Common myeloid progenitor, CD34-positive (primary cell): ENCODE results near the gene SYT1.

ENCODE experiments used
- CTCF ChIA-PET: fragments of 350-600 bp; sonication (Branson Sonifier 250); formaldehyde crosslinking; loops from one replicate; lab custom pipeline; 2021; ENCODE audit warnings: antibody characterized with exemption; lab: Charles Lee
- POLR2A ChIA-PET: fragments of 350-600 bp; sonication (Branson Sonifier 250); formaldehyde crosslinking; loops from one replicate; lab custom pipeline; 2021; ENCODE audit warnings: antibody characterized with exemption; lab: Charles Lee
- DNase-seq, 3 donors: peaks; one replicate each; pipeline versions ENCODE4 v3.0.0 to v3.0.0-alpha.2; 2013
- H3K27ac ChIP-seq, 2 experiments: 1 replicate in 1 of 2; 2 replicates in 1 of 2; pipeline ENCODE4 v1.7.0; 2013; ENCODE audit warnings: inconsistent platforms in 2 of 2, low read length in 2 of 2, mild to moderate bottlenecking in 2 of 2, low read depth in 1 of 2, moderate library complexity in 1 of 2; ENCODE audit not compliant: severe bottlenecking in 2 of 2, insufficient read depth in 1 of 2, poor library complexity in 1 of 2
- H3K27me3 ChIP-seq, 5 experiments: replicated peaks in 2 of 5; 1 replicate in 3 of 5; 2 replicates in 2 of 5; pipeline versions ENCODE4 v1.6.1 to v1.7.0; 2013; ENCODE audit warnings: low read length in 4 of 5, mild to moderate bottlenecking in 2 of 5, moderate library complexity in 2 of 5, inconsistent platforms in 1 of 5; ENCODE audit not compliant: insufficient read depth in 5 of 5, control insufficient read depth in 4 of 5
- H3K36me3 ChIP-seq, 4 experiments: 1 replicate in 2 of 4; 2 replicates in 2 of 4; pipeline versions ENCODE4 v1.6.1 to v1.7.0; 2013; ENCODE audit warnings: low read length in 3 of 4, control low read depth in 1 of 4, mild to moderate bottlenecking in 1 of 4; ENCODE audit not compliant: control insufficient read depth in 4 of 4, insufficient read depth in 4 of 4
- H3K4me1 ChIP-seq, 4 experiments: 1 replicate in 3 of 4; 2 replicates in 1 of 4; pipeline versions ENCODE4 v1.6.1 to v1.7.1; 2013; ENCODE audit warnings: low read length in 3 of 4, mild to moderate bottlenecking in 3 of 4, control low read depth in 1 of 4, inconsistent platforms in 1 of 4, moderate library complexity in 1 of 4; ENCODE audit not compliant: control insufficient read depth in 4 of 4, insufficient read depth in 4 of 4; ENCODE audit errors: control extremely low read depth in 1 of 4
- H3K4me3 ChIP-seq, 7 experiments: 1 replicate in 4 of 7; 2 replicates in 3 of 7; pipeline versions ENCODE4 v1.5.1 to v1.7.0; 2013; ENCODE audit warnings: mild to moderate bottlenecking in 7 of 7, low read length in 6 of 7, moderate library complexity in 6 of 7, inconsistent platforms in 2 of 7, low read depth in 2 of 7, control low read depth in 1 of 7; ENCODE audit not compliant: insufficient read depth in 4 of 7, control insufficient read depth in 1 of 7; ENCODE audit errors: extremely low read depth in 1 of 7
- H3K9me3 ChIP-seq, 5 experiments: 1 replicate in 4 of 5; 2 replicates in 1 of 5; pipeline versions ENCODE4 v1.6.1 to v1.7.1; 2013; ENCODE audit warnings: low read length in 4 of 5, mild to moderate bottlenecking in 2 of 5, inconsistent platforms in 1 of 5, low read depth in 1 of 5, moderate library complexity in 1 of 5; ENCODE audit not compliant: control insufficient read depth in 4 of 5, insufficient read depth in 2 of 5; ENCODE audit errors: control extremely low read depth in 1 of 5
- WGBS: methylation state at CpG from one replicate; pipeline ENCODE4 v1.1.5; 2013; ENCODE audit not compliant: insufficient coverage; 5-methylcytosine and 5-hydroxymethylcytosine counted together

The SYT1 gene

GRCh38 chr12:79141776-79142175 lies 277.2 kb downstream of the SYT1 start:
- Histone ChIP-seq H3K27ac (no peak overlapping the region), H3K9me3 (no peaks in the 10 kb centered on the region), H3K4me1 (no peaks in the 10 kb centered on the region), H3K27me3 (no peaks in the 10 kb centered on the region), H3K36me3 (no peaks in the 10 kb centered on the region), H3K4me3 (no peak overlapping the region)
- POLR2A ChIA-PET = no interaction called here
- CTCF ChIA-PET = interaction anchor here (2.0 kb wide), 1 partner anchor 14 kb away, joined by 4 read pairs; no protein-coding TSS in a partner anchor
- 100% methylated on average over 1 of the region's 2 CpGs for WGBS
- no peak for DNase-seq

GRCh38 chr12:79143803-79144202 lies 279.2 kb downstream of the SYT1 start:
- Histone ChIP-seq H3K36me3 (no peaks in the 10 kb centered on the region), H3K27me3 (no peaks in the 10 kb centered on the region), H3K27ac (no peak overlapping the region), H3K9me3 (no peaks in the 10 kb centered on the region), H3K4me1 (no peaks in the 10 kb centered on the region), H3K4me3 (no peak overlapping the region)
- 100% methylated on average over 1 of the region's 2 CpGs for WGBS
- ChIA-PET POLR2A (interaction anchor here (0.6 kb wide), 1 partner anchor 33 kb away, joined by 3 read pairs; no protein-coding TSS in a partner anchor), CTCF (interaction anchor here (1.3 kb wide), 1 partner anchor 8 kb away, joined by 3 read pairs; no protein-coding TSS in a partner anchor)
- no peak for DNase-seq

GRCh38 chr12:79151956-79152355 lies 287.4 kb downstream of the SYT1 start:
- no peak for DNase-seq
- Histone ChIP-seq H3K9me3 (no peaks in the 10 kb centered on the region), H3K4me1 (no peaks in the 10 kb centered on the region), H3K36me3 (no peaks in the 10 kb centered on the region), H3K27me3 (no peaks in the 10 kb centered on the region), H3K4me3 (no peak overlapping the region), H3K27ac (no peak overlapping the region)
- ChIA-PET CTCF (no interaction called here), POLR2A (no interaction called here)
- 100% methylated on average over 2 of the region's 2 CpGs for WGBS

GRCh38 chr12:79155683-79156082 lies 291.1 kb downstream of the SYT1 start:
- no peaks in the 10 kb centered on the region for H3K9me3 ChIP-seq
- POLR2A ChIA-PET = no interaction called here
- no peaks in the 10 kb centered on the region for H3K27me3 ChIP-seq
- CTCF ChIA-PET = no interaction called here
- DNase-seq = no peak
- H3K4me3 ChIP-seq = no peak overlapping the region
- H3K36me3 ChIP-seq = no peaks in the 10 kb centered on the region
- 67% methylated on average over 1 of the region's 3 CpGs for WGBS
- H3K4me1 ChIP-seq = no peaks in the 10 kb centered on the region
- no peak overlapping the region for H3K27ac ChIP-seq

- ChIA-PET CTCF (no interaction called here), POLR2A (no interaction called here)
- Histone ChIP-seq H3K36me3 (no peaks in the 10 kb centered on the region), H3K4me3 (no peak overlapping the region), H3K27me3 (no peaks in the 10 kb centered on the region), H3K9me3 (no peaks in the 10 kb centered on the region), H3K27ac (no peak overlapping the region), H3K4me1 (no peaks in the 10 kb centered on the region)
- no peak for DNase-seq
- 94% methylated on average over 2 of the region's 6 CpGs for WGBS
These were observed 292.4 kb downstream of the SYT1 start for GRCh38 chr12:79156846-79157463.

- DNase-seq = no peak
- H3K4me1 ChIP-seq = no peaks in the 10 kb centered on the region
- no CpG with 5 or more reads among the region's 1 CpG for WGBS
- H3K4me3 ChIP-seq = no peak overlapping the region
- H3K27me3 ChIP-seq = no peaks in the 10 kb centered on the region
- ChIA-PET POLR2A (no interaction called here), CTCF (no interaction called here)
- no peak overlapping the region for H3K27ac ChIP-seq
- H3K36me3 ChIP-seq = no peaks in the 10 kb centered on the region
- no peaks in the 10 kb centered on the region for H3K9me3 ChIP-seq
These were observed 296.8 kb downstream of the SYT1 start for GRCh38 chr12:79161249-79161934.

- WGBS = 93% methylated on average over 2 of the region's 3 CpGs
- no peaks in the 10 kb centered on the region for H3K4me1 ChIP-seq
- H3K9me3 ChIP-seq = no peaks in the 10 kb centered on the region
- H3K27me3 ChIP-seq = no peaks in the 10 kb centered on the region
- ChIA-PET CTCF (no interaction called here), POLR2A (no interaction called here)
- H3K36me3 ChIP-seq = no peaks in the 10 kb centered on the region
- no peak overlapping the region for H3K27ac ChIP-seq
- DNase-seq = no peak
- no peak overlapping the region for H3K4me3 ChIP-seq
These were observed 297.7 kb downstream of the SYT1 start for GRCh38 chr12:79162147-79162772.
